GM19438 (cell line): ENCODE data around the gene FRMD4B.
"Not testable (repeated sequence)": the region's sequence is repeated elsewhere in the genome, so short reads cannot be mapped to it uniquely, and the experiment has no call there.

Experiments used
- ATAC-seq: cut with Tn5 transposase; IDR thresholded peaks from one replicate; pipeline ENCODE4 v1.9.1; 2021; ENCODE audit warnings: low read depth; ENCODE audit not compliant: unreplicated experiment

FRMD4B gene

DNA sequence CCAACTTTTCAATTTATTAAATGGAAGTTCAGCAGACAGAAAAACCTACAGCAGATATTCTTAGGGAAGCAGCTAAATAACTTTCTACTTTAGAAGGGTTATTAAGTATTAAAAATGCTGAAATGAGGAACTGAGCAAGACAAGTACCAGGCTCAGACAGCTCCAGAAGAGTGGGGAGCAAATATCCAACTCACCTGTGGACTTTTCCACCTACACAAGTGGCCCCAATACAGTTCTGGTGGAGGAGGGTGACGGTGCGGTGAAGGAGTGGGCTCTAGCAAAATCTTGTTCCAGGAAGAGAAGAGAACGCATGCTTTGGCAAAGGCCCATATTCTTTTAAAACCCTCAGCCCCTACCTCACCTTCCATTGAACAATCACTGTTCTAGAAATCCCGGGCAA lies 133.7 kb downstream of the FRMD4B start:
- ATAC-seq = no peak

GRCh38 chr3:69251078-69251805 lies 134.6 kb downstream of the FRMD4B start:
- ATAC-seq = no peak

DNA sequence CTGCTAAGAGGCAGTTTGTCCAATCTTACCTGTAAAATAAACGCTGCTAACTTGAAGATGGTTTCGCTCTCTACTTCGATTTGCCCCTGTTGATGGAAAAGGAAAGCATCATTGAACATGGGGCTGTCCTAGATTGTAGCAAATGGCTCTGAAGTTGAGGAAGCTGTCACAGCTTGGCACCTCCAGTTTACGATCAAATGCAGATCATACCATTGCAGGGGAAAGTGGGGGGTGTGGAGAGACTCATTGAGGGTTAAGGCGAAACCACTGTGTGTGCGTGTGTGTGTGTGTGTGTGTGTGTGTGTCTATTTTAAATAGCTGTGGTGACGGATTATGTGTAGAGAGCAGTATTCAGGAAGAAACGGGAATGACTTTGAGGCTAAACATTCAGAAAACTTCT lies 135.9 kb downstream of the FRMD4B start:
- no peak for ATAC-seq

DNA sequence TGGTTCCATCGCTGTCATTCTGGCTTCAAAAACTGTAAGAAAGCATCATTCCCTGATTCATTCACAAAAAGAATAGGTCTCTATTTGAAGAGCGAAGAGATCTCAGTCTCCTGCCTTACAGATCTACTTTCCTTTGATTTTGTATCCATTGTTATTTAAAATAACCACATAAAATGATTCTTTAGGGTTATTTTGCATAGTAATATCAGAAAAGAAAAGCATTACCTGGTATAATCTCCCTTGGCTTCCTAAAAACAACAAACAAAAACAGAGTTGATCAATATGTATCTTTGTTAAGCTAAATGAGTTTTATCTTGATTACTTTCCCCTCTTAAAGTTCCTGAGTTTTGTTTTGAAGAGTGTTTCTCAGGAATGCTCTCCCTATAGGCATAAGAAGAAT lies 136.9 kb downstream of the FRMD4B start:
- ATAC-seq = no peak

GRCh38 chr3:69248436-69248835 lies 137.5 kb downstream of the FRMD4B start:
- ATAC-seq = no peak

- no peak for ATAC-seq
Observed at GRCh38 chr3:69246612-69247011, 139.3 kb downstream of the FRMD4B start.

- no peak for ATAC-seq
Observed at GRCh38 chr3:69244039-69244438, 141.8 kb downstream of the FRMD4B start.

DNA sequence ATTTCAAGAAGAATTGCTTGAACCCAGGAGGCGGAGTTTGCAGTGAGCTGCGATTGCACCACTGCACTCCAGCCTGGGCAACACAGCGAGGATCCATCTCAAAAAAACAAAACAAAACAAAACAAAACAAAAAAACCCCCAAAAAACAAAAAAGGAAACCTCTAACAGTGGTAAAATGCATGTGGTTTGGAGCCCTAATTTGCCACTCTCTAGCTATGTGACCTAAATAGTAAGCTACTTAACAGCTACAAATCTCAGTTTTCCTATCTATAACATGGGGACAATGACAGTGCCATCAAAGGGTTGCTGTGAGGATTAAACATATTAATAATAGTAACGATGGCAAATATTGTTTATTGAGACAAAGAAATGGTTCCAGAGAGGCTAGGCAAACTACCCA lies 144.1 kb downstream of the FRMD4B start:
- no peak for ATAC-seq

- ATAC-seq = no peak
Observed at GRCh38 chr3:69240651-69241568, 145.0 kb downstream of the FRMD4B start.

DNA sequence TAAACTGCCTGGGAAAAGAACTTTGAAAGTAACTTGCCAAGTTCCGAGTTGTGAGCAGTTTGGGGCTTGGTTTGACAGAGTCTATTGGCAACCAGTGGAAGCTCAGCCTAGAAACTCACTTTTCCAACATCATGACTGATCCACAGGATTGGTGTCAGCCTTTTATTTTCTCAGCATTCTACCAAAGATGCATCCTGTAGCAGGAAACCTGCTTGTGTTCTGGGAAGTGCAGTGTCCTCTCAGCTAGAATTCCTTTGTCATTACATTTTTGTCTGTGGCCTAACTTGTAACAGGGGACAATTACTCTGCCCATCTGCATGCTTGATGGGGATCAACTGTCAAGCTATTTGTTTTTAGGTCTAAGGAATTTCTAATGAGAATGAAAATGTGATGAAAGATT lies 146.8 kb downstream of the FRMD4B start:
- ATAC-seq = no peak

- ATAC-seq = no peak
Observed at GRCh38 chr3:69236812-69237707, 148.8 kb downstream of the FRMD4B start.

- no peak for ATAC-seq
Observed at GRCh38 chr3:69235882-69236281, 150.0 kb downstream of the FRMD4B start.

GRCh38 chr3:69235227-69235626 lies 150.7 kb downstream of the FRMD4B start:
- ATAC-seq = not testable (repeated sequence)

DNA sequence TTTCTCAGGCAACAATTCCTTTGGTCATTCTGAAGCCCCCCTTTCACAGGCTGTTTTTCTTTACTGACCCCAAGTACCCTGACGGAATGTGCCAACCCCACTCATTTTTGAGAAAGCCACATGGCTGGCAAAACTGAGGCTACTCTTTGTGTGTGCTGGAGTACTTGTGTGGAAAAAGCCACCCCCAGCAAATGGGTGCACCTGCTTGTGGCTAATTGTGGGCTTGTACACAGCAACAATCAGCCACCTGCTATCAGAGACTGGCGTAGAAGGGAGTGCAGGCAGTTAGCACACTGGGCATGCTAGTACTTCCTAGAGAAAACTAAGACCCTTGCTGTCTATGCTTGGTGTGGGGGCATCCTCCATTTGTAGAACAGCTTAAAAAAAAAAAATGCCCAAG lies 153.4 kb downstream of the FRMD4B start:
- ATAC-seq = no peak

DNA sequence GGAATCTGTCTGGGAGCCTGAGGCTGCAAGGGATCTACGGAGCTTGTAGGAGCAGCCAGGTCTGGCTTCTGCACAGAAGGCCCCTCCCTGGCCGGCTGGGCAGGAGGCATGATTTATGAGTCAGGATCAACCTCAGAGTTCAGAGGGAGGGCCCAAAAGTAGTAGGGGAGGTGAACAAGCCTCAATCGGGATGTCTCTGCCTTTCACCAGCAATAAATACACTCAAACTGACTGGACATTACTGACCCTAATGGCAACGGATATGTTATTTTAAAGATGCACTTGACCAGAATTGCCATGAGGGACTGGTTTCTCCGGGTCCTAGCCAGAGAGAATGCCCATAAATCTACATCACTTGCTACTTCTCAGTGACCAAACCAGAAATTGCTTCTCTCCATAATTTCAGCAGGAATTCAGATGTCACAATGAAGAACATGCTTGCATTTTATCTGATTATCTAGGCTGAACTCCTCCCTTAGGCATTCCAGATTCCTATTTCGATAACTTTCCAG lies 153.9 kb downstream of the FRMD4B start:
- no peak for ATAC-seq

DNA sequence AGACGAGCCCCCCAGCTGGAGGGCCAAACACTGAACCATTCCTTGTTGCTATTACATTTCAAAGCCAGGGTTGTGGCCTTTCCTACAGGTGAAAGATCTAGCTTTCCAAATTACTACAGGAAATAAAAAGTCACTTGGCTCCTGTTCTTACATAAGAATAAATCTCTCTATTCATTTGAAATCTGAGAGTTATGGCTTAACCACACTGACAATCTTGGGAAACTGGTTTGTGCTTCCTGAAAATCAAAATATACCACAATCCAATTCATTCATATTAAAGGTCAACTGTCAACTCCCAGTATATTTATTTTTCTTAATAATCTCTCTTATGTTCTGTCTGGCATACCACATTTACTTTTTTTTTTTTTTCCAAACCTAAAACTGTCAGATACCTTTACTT lies 159.8 kb downstream of the FRMD4B start:
- no peak for ATAC-seq

- no peak for ATAC-seq
Observed at GRCh38 chr3:69219101-69219708, 166.7 kb downstream of the FRMD4B start.

DNA sequence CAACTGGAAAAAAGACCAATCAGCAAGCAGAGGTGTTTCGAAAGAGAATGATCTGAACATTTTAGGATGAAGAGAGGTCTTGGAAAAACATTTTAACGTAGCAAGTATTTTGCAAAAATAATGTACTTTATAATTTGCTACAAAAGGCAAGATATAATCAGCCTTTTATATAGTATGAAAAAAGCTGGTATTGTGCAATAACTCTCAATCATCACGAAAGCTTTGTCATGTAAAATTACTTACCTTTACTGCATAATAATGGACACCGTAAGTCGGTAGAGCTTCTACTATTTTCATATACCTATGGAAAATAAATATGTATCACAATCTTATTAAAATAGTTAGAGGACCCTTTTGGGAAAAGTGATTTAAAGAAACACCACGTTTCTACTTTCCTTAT lies 167.8 kb downstream of the FRMD4B start:
- ATAC-seq = no peak

DNA sequence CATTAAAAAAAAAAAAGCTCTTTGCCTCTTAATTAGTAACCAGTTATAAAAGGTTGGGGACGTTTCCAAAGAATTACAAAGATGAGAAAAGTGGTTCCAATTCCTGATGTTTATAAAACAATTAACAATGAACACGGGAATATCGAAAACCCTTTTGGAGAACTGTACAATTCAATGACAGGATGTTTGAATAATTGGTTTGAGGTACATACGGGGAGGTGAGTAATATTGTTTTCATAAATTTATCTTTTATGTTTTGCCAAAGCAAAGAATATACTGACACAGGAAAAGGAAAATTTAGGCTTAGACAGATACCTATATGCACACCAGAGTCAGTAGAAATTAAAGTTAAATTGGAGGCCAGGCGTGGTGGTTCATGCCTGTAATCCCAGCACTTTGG lies 168.9 kb downstream of the FRMD4B start:
- ATAC-seq = no peak

GRCh38 chr3:69214241-69214640 lies 171.6 kb downstream of the FRMD4B start:
- ATAC-seq = no peak
